Jurkat, Clone E6-1 (cell line): ENCODE measurements around the gene ALCAM. TPM values are rescaled to one million over a fixed set of nuclear protein-coding genes. Genes with fewer than 3 reads are reported as not detected.

Source experiments
- DNase-seq: peaks from one replicate; pipeline ENCODE4 v3.0.0-alpha.2; 2011; ENCODE audit warnings: low read depth, low spot score
- H3K4me3 ChIP-seq: 2 replicates; pipeline ENCODE4 v1.5.1; 2011; ENCODE audit warnings: mild to moderate bottlenecking, low read length, control low read depth, moderate library complexity
- polyA plus RNA-seq: library from polyadenylated mRNA; unstranded; fragments of >200 nt; gene quantifications from one replicate; pipeline ENCODE4 v1.2.1, GENCODE V29; 2012; ENCODE audit warnings: missing spikeins; ENCODE audit not compliant: insufficient read length, insufficient read depth

ALCAM gene
- polyA plus RNA-seq = 8.2 TPM

DNA sequence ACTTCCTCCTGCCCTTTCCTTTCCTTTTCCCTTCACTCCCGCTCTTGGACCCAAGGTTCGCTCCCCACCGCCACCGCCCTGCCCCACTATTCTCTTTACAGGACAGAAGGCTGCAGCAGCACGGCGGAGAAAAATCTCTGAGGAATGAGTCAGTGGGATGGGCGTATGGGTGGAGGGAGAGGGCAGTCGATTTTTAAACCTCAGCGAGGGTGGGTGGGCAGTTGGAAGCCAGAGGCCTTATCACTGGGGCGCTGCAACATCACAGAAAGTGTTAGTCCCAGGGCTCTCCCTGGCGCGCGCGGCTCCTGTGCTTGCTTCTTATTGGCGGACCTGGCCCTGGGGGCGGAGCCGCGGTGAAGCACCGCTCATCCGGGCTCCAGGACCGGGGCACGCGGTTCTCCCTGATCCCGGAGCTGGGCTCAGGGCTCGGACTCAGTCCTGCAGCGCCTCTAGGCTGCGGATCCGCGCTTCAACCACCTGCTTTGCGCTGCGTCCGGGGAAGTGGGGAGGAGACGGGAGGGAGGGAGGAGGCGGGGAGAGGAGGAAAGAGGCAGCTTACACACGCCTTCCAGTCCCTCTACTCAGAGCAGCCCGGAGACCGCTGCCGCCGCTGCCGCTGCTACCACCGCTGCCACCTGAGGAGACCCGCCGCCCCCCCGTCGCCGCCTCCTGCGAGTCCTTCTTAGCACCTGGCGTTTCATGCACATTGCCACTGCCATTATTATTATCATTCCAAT, at the start of gene ALCAM:
Gene ALCAM, plus strand, starts transcription at position 584 of the 737 bp plus-strand sequence.
- peak within 1 kb of the TSS; percentile 76 for H3K4me3 ChIP-seq
- peak; percentile 73 for DNase-seq

DNA sequence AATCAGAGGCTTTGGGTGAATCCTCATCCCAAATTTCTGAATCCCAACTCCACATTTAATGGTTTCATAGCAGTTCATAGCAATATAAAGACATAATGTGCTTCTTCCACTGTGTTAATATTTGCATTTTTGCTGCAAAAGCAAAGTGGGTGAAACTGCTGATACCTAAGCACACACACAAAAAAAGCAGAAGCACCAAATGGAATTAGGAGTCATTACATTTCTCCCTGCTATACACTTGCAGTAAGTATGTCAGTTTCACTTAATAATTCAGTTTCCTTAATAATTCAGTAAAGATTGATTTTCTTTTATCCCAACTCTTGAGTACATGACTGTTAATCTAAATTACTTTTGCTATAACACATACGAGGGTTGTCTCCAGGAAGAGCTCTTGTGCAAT, 48.9 kb upstream of the ALCAM start:
- no peak for DNase-seq
- no peak overlapping the region for H3K4me3 ChIP-seq

- no peak overlapping the region for H3K4me3 ChIP-seq
- DNase-seq = no peak
Measured at GRCh38 chr3:105322570-105323273, 44.0 kb upstream of the ALCAM start.

GRCh38 chr3:105323274-105323599, 43.5 kb upstream of the ALCAM start:
- H3K4me3 ChIP-seq = no peak overlapping the region
- no peak for DNase-seq

DNA sequence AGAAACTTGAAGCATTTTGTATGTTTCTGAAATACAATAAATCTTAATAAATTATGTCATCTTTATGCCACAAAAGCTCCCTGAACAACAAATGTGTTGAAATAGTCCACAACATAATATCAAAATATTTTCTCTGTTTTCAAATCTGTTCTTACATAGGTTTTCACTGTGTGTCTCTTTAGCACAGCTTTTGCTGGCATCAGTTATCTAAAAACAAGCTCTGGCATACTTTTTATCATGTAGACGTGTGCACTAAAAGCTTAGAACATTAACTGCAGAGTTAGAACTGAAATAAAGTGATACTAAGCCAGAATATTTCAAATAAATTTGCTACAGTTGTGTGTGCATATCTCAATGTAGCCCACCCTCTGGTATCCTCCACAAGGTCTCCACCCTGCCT, 41.8 kb upstream of the ALCAM start:
- no peak for DNase-seq

DNA sequence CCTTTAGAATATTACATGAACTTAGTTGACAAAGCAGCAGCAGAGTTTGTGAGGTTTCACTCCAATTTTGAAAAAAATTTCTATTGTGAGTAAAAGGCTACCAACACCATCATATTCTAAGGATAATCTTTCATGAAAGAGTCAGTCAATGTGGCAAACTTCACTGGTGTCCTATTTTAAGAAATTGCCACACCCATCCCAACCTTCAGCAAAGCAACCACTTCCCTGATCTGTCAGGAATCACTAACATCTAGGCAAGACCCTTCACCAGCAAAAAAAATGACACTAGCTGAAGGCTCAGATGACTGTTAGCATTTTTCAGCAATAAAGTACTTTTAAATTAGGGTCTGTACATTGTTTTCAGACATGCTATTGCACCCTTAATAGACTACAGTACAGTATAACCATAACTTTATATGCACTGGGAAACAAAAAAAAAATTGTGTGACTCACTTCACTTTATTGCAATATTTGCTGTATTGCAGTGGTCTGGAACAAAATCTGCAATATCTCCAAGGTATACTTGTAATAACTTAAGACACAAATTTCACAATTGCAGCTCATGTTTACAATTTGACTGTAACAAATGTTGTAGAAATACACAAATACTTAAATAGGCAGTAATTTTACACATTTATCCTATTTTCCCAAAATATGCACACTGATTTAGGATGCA, 38.9 kb upstream of the ALCAM start:
- no peak for DNase-seq
- no peak overlapping the region for H3K4me3 ChIP-seq

More for the DNA sequence above, 41.8 kb upstream of the ALCAM start:
- H3K4me3 ChIP-seq = no peak overlapping the region

DNA sequence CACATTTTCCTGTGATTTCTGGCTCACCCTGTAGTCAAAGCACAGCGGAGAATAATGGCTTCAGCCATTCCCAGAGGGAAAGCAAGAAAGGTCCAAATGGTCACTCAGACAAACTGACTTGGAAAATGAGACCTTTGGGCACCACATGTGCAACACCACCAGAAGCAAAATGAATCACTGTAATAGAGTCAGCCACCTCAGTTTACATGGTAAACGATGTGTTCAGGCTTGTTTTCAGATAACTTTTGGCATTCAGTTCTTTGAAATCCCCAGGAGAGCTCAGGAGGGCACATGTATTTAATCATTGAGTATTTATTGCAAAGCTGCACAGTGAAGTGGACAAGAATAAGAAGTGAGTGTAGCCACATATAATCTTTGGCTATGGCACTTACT, 38.4 kb upstream of the ALCAM start:
- no peak for DNase-seq
- no peak overlapping the region for H3K4me3 ChIP-seq

DNA sequence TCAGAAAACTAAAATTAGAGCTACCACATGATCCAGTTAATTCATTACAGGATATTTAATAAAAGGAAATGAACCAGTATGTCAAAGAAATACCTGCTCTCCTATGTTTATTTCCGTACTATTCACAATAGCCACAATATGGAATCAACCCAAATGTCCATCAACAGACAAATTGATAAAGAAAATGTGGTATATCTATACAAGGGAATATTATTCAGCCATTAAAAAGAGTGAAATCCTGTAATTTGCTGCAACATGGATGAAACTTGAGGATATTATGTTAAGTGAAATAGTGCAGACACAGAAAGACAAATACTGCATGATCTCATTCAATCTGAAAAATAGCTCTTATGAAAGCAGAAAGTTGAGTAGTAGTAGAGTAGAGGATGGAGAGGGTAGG, 33.7 kb upstream of the ALCAM start:
- H3K4me3 ChIP-seq = no peak overlapping the region

GRCh38 chr3:105334138-105334882, 32.4 kb upstream of the ALCAM start:
- no peak for DNase-seq
- H3K4me3 ChIP-seq = no peak overlapping the region

More for the DNA sequence above, 33.7 kb upstream of the ALCAM start:
- no peak for DNase-seq

- no peak for DNase-seq
- H3K4me3 ChIP-seq = no peak overlapping the region
Measured at GRCh38 chr3:105339946-105340345, 26.8 kb upstream of the ALCAM start.

DNA sequence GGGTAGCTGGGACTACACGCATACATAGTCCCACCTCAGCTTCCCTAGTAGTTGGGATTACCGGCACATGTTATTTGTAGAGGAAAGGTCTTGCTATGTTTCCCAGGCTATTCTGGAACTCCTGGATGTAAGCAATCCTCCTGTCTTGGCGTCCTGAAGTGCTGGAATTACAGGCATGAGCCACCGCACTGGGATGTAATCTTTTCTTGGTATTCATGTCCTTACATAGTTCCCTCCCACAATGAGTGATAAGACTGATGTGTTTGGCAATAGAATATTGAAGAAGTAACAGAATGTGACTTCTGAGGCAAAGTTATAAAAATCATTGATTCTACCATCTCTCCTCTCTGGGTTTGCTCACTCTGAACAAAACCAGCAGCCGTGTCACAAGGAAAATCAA, 22.7 kb upstream of the ALCAM start:
- DNase-seq = no peak

GRCh38 chr3:105345156-105345555, 21.6 kb upstream of the ALCAM start:
- DNase-seq = no peak
- no peak overlapping the region for H3K4me3 ChIP-seq

More for the DNA sequence above, 22.7 kb upstream of the ALCAM start:
- no peak overlapping the region for H3K4me3 ChIP-seq

GRCh38 chr3:105347625-105348302, 18.9 kb upstream of the ALCAM start:
- H3K4me3 ChIP-seq = no peak overlapping the region

DNA sequence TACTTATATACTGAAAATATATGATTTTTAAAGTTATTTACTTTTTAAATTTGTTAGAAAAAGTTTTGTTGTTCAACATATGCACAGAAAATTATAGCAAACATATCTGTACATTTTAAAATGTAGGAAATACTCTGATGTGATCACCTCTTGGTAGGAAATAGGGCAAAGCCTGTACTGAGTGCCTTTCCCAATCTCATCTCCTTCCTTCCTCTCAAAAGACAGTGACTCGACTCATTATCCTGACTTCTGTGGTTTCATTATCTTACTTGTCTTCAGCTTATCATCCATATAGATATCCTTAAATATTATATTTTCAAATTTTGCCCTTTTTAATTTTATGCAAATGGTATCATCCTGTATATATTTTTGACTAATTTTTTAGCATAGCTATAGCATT, 18.4 kb upstream of the ALCAM start:
- no peak for DNase-seq
- H3K4me3 ChIP-seq = no peak overlapping the region

More at GRCh38 chr3:105347625-105348302, 18.9 kb upstream of the ALCAM start:
- no peak for DNase-seq

DNA sequence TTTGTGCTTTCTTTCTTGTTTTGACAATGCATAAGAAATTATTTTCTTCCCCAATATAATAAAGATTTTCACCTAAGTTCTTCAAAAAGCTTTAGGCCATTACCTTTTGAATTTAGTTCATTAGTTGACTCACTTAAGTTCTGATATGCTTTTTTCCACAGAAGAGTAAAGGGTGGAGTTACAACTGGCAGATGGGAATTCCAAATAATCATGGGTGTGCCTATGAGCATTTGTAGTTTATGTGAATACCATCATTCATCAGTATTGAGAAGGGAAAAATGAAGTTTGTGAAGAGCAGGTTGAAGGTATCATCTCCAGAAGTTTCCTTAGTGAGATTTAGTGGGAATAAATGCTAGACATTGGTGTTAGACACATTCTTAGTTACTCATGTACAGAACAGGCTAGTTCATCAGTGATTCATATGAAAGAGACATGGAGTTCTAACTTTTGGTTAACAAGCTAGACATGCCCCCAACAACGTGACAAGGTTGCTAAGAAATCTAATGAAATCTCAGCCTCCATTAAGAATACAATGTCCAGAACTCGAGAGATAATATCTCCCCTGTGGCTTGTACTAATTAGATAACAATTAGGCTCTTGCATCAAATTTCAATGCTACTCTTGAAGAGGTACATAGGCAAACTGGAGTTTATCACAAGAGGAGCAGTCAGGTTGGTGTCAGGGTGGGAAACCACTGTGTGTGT, 16.9 kb upstream of the ALCAM start:
- DNase-seq = no peak
- no peak overlapping the region for H3K4me3 ChIP-seq

DNA sequence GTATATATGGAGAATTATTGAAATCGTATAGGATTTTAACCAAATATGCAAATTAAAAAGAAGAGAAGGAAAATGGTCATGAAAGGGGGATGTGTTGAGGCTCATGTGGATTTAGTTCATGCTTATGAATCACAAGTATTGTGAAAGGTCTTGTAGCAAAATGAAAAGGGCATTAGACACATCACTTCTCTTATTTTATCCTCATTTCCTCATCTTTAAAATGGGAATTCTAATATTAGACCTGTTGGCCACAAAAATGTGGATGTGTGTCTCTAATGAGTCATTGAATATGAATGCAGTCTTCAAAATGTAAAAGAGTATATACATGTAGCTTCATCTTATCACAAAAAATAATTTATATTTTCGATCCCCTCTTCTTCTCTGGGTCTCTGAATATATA, 14.9 kb upstream of the ALCAM start:
- DNase-seq = no peak
- no peak overlapping the region for H3K4me3 ChIP-seq

GRCh38 chr3:105352976-105353375, 13.7 kb upstream of the ALCAM start:
- DNase-seq = no peak
- H3K4me3 ChIP-seq = no peak overlapping the region

GRCh38 chr3:105353485-105354161, 13.1 kb upstream of the ALCAM start:
- no peak overlapping the region for H3K4me3 ChIP-seq
- DNase-seq = no peak
